K562 (cell line): ENCODE data around the gene TRIM27. TPM values are rescaled to one million over a fixed set of nuclear protein-coding genes. Genes with fewer than 3 reads are reported as not detected.
A peak's percentile ranks its signal among the peaks of the same experiment; 100 is the strongest.

Experiments
- ATF3 ChIP-seq, 2 experiments: fragments of 450-650 bp in 1 of 2; sonication (generic) in 1 of 2; formaldehyde crosslinking in 1 of 2; IDR thresholded peaks in 1 of 2; conservative IDR thresholded peaks in 1 of 2; 2 replicates each; pipeline versions ENCODE4 v1.6.1 to v1.8.1; 2016 to 2023; ENCODE audit warnings: mild to moderate bottlenecking in 2 of 2, moderate library complexity in 2 of 2, inconsistent platforms in 1 of 2, missing genetic modification reagents in 1 of 2
- CBFB ChIP-seq: sonication (generic); formaldehyde crosslinking; IDR thresholded peaks from 2 replicates; pipeline ENCODE4 v1.4.0; 2020; ENCODE audit warnings: mild to moderate bottlenecking, missing genetic modification reagents
- CC2D1A ChIP-seq: fragments of 450-650 bp; IDR thresholded peaks from 2 replicates; pipeline ENCODE4 v1.6.1; 2017; ENCODE audit warnings: mild to moderate bottlenecking
- CCNT2 ChIP-seq: IDR thresholded peaks from 2 replicates; pipeline ENCODE4 v1.6.1; 2011; ENCODE audit warnings: borderline replicate concordance, low read depth, mild to moderate bottlenecking, moderate library complexity, mixed read lengths, low read length; ENCODE audit not compliant: insufficient read length; ENCODE audit errors: extremely low read depth
- ELK3 ChIP-seq: fragments of 450-650 bp; formaldehyde crosslinking; IDR thresholded peaks from 2 replicates; pipeline ENCODE4 v1.4.0; 2020; ENCODE audit warnings: mild to moderate bottlenecking
- EZH2 ChIP-seq: IDR thresholded peaks from 2 replicates; pipeline ENCODE4 v1.6.1; 2012; ENCODE audit warnings: low read depth, mild to moderate bottlenecking, inconsistent platforms, low read length, borderline replicate concordance
- GATAD2B ChIP-seq: fragments of 450-650 bp; IDR thresholded peaks from 2 replicates; pipeline ENCODE4 v1.6.1; 2017; ENCODE audit warnings: mild to moderate bottlenecking, borderline replicate concordance
- KAT8 ChIP-seq: fragments of 450-650 bp; IDR thresholded peaks from 2 replicates; pipeline ENCODE4 v1.6.1; 2016; ENCODE audit warnings: low read depth, mild to moderate bottlenecking
- MCM5 ChIP-seq: fragments of 450-650 bp; IDR thresholded peaks from 2 replicates; pipeline ENCODE4 v1.6.1; 2016; ENCODE audit warnings: low read depth
- NFE2L1 ChIP-seq: fragments of 450-650 bp; IDR thresholded peaks from 2 replicates; pipeline ENCODE4 v1.6.1; 2016; ENCODE audit warnings: missing genetic modification characterization, low read depth, mild to moderate bottlenecking, missing compliant biosample characterization, moderate library complexity, borderline replicate concordance
- NR2C2 ChIP-seq, 2 experiments: fragments of 200-800 bp in 1 of 2; sonication (Bioruptor generic) in 1 of 2; sonication (generic) in 1 of 2; formaldehyde crosslinking in 1 of 2; IDR thresholded peaks; 2 replicates each; pipeline versions ENCODE4 v1.6.1 to v1.8.0; 2016 to 2022; ENCODE audit warnings: mild to moderate bottlenecking in 1 of 2, missing compliant biosample characterization in 1 of 2, missing genetic modification characterization in 1 of 2, missing genetic modification reagents in 1 of 2
- POLR2AphosphoS2 ChIP-seq: IDR thresholded peaks from 2 replicates; pipeline ENCODE4 v1.6.1; 2012; ENCODE audit warnings: low read length, improper control_type of control experiment
- PRPF4 ChIP-seq: fragments of 200-400 bp; formaldehyde crosslinking; IDR thresholded peaks from one replicate; pipeline ENCODE4 v1.6.1; 2017; ENCODE audit warnings: low read length, low read depth, mild to moderate bottlenecking; ENCODE audit not compliant: insufficient read depth, poor library complexity, severe bottlenecking
- RBM15 ChIP-seq: fragments of 200-400 bp; formaldehyde crosslinking; IDR thresholded peaks from 2 replicates; pipeline ENCODE4 v1.6.1; 2018; ENCODE audit warnings: mild to moderate bottlenecking, low read length, moderate library complexity; ENCODE audit not compliant: insufficient read depth
- RBM22 ChIP-seq: fragments of 200-400 bp; formaldehyde crosslinking; IDR thresholded peaks from 2 replicates; pipeline ENCODE4 v1.6.1; 2018; ENCODE audit warnings: low read length, low read depth; ENCODE audit not compliant: poor library complexity, severe bottlenecking
- SAFB2 ChIP-seq: fragments of 200-400 bp; formaldehyde crosslinking; IDR thresholded peaks from 2 replicates; pipeline ENCODE4 v1.6.1; 2018; ENCODE audit warnings: borderline replicate concordance, low read length, low read depth, moderate library complexity; ENCODE audit not compliant: severe bottlenecking
- SIN3A ChIP-seq, 2 experiments: fragments of 150-350 bp in 1 of 2; IDR thresholded peaks; 2 replicates each; pipeline ENCODE4 v1.6.1; 2011 to 2016; ENCODE audit warnings: borderline replicate concordance in 2 of 2, low read depth in 2 of 2, low read length in 2 of 2, mild to moderate bottlenecking in 2 of 2, moderate library complexity in 2 of 2; ENCODE audit not compliant: control insufficient read depth in 1 of 2
- STAT6 ChIP-seq: sonication (generic); formaldehyde crosslinking; IDR thresholded peaks from 2 replicates; pipeline ENCODE4 v1.8.1; 2023; ENCODE audit warnings: mild to moderate bottlenecking, missing genetic modification reagents
- THRAP3 ChIP-seq: fragments of 450-650 bp; IDR thresholded peaks from 2 replicates; pipeline ENCODE4 v1.6.1; 2016; ENCODE audit warnings: mild to moderate bottlenecking, inconsistent platforms, borderline replicate concordance
- ZFP36 ChIP-seq: fragments of 150-350 bp; IDR thresholded peaks from 2 replicates; pipeline ENCODE4 v1.6.1; 2018; ENCODE audit warnings: low read length, low read depth; ENCODE audit not compliant: partially characterized antibody
- ZNF274 ChIP-seq: IDR thresholded peaks from 2 replicates; pipeline ENCODE4 v1.6.1; 2011; ENCODE audit warnings: low read depth, mild to moderate bottlenecking, low read length, moderate library complexity, borderline replicate concordance
- polyA plus RNA-seq, 8 experiments: library from polyadenylated mRNA; depleted of rRNA in 4 of 8; stranded (reverse) in 5 of 8; unstranded in 3 of 8; fragments of >200 nt; fragmentation: Nextera tagmentation in 2 of 8; fragmentation: Illumina TruSeq in 1 of 8; extraction: Ambion mirVana in 2 of 8; extraction: Trizol in 1 of 8; gene quantifications; 2 replicates each; pipeline versions ENCODE4 v1.2.1 to v1.2.3, GENCODE V29; 2011 to 2014; ENCODE audit warnings: inconsistent platforms in 1 of 8, missing spikeins in 1 of 8
- total RNA-seq, 7 experiments: library from RNA; depleted of rRNA in 6 of 7; stranded (reverse); fragments of >200 nt in 6 of 7; fragmentation: Illumina TruSeq in 2 of 7; extraction: Trizol in 2 of 7; gene quantifications; 2 replicates each; pipeline versions ENCODE4 v1.2.1 to v1.2.3, GENCODE V29; 2011 to 2021; ENCODE audit warnings: low replicate concordance in 1 of 7

TRIM27 gene
- total and polyA plus RNA-seq, 9 of the 15 experiments (the other 6 are each of a cell fraction or from before 2014, with no cell fraction given) = 37.7 to 235 (median 122) TPM

- TF ChIP-seq ELK3 (no peak), MCM5 (no peak), ZFP36 (no peak), SIN3A (IDR thresholded peaks at IDR 0.05; ENCODE audit: borderline replicate concordance in 2 of 2, control insufficient read depth in 1 of 2, low read depth in 2 of 2, low read length in 2 of 2) (peak in 1 of 2 experiments; percentile 19; a peak in 1 of 4 replicates), EZH2 (no peak), NFE2L1 (tag) (no peak), RBM15 (no peak), KAT8 (no peak), SAFB2 (no peak), NR2C2 (CRISPR knock-in tag; IDR thresholded peaks at IDR 0.05) (no peak; the same call in 1 of the 2 replicates), NR2C2 (tag; IDR thresholded peaks at IDR 0.05) (no peak), GATAD2B (no peak), POLR2AphosphoS2 (no peak), PRPF4 (no peak), CBFB (CRISPR knock-in tag) (no peak; the same call in 1 of the 2 replicates), RBM22 (no peak), STAT6 (CRISPR knock-in tag) (no peak), CCNT2 (no peak), CC2D1A (no peak), ATF3 (IDR thresholded peaks at IDR 0.05) (no peak), ATF3 (CRISPR knock-in tag; conservative IDR thresholded peaks at IDR 0.05) (0 out of 2 replicates have a peak, but pooled peaks have one; percentile 5), ZNF274 (no peak), THRAP3 (no peak)
Observed at GRCh38 chr6:28943557-28944411, 20.0 kb upstream of the TRIM27 start (continued).
